Ishikawa (cell line): ENCODE measurements around the gene PWP2.
A peak's percentile ranks its signal among the peaks of the same experiment; 100 is the strongest.

Source experiments
- CEBPB ChIP-seq: IDR thresholded peaks from 2 replicates; pipeline ENCODE4 v1.6.1; 2012
- CREB1 ChIP-seq: IDR thresholded peaks from 2 replicates; pipeline ENCODE4 v1.6.1; 2012; ENCODE audit warnings: low read depth
- EGR1 ChIP-seq: IDR thresholded peaks from 2 replicates; pipeline ENCODE4 v1.6.1; 2012
- EP300 ChIP-seq: IDR thresholded peaks from 2 replicates; pipeline ENCODE4 v1.6.1; 2012; ENCODE audit warnings: borderline replicate concordance
- FOXM1 ChIP-seq: IDR thresholded peaks from 2 replicates; pipeline ENCODE4 v1.6.1; 2012; ENCODE audit warnings: low read depth, borderline replicate concordance
- NFIC ChIP-seq: IDR thresholded peaks from 2 replicates; pipeline ENCODE4 v1.6.1; 2012
- RAD21 ChIP-seq: IDR thresholded peaks from 2 replicates; pipeline ENCODE4 v1.6.1; 2012; ENCODE audit warnings: low read depth
- TAF1 ChIP-seq: IDR thresholded peaks from 2 replicates; pipeline ENCODE4 v1.6.1; 2012; ENCODE audit warnings: low read depth, mild to moderate bottlenecking
- TCF12 ChIP-seq: IDR thresholded peaks from 2 replicates; pipeline ENCODE4 v1.6.1; 2012; ENCODE audit warnings: low read depth
- TEAD4 ChIP-seq: IDR thresholded peaks from 2 replicates; pipeline ENCODE4 v1.6.1; 2012
- USF1 ChIP-seq: IDR thresholded peaks from 2 replicates; pipeline ENCODE4 v1.6.1; 2012
- YY1 ChIP-seq: IDR thresholded peaks from 2 replicates; pipeline ENCODE4 v1.6.1; 2012; ENCODE audit warnings: low read depth
- ZBTB7A ChIP-seq: IDR thresholded peaks from 2 replicates; pipeline ENCODE4 v1.6.1; 2012; ENCODE audit warnings: low read depth
- TF ChIP-seq, protein P1 (sequence below): IDR thresholded peaks from 2 replicates; pipeline ENCODE4 v1.6.1; 2012
- TF ChIP-seq, protein P2 (sequence below): IDR thresholded peaks from 2 replicates; pipeline ENCODE4 v1.6.1; 2012; ENCODE audit warnings: low read depth, mild to moderate bottlenecking

Gene PWP2

GRCh38 chr21:44107026-44107501 is at the start of gene PWP2:
PWP2 (plus strand) TSS chr21:44107399; CDS start chr21:44107417, 18 bp downstream.
- TF ChIP-seq, protein P1, sequence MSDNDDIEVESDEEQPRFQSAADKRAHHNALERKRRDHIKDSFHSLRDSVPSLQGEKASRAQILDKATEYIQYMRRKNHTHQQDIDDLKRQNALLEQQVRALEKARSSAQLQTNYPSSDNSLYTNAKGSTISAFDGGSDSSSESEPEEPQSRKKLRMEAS, result peak; percentile 64

DNA sequence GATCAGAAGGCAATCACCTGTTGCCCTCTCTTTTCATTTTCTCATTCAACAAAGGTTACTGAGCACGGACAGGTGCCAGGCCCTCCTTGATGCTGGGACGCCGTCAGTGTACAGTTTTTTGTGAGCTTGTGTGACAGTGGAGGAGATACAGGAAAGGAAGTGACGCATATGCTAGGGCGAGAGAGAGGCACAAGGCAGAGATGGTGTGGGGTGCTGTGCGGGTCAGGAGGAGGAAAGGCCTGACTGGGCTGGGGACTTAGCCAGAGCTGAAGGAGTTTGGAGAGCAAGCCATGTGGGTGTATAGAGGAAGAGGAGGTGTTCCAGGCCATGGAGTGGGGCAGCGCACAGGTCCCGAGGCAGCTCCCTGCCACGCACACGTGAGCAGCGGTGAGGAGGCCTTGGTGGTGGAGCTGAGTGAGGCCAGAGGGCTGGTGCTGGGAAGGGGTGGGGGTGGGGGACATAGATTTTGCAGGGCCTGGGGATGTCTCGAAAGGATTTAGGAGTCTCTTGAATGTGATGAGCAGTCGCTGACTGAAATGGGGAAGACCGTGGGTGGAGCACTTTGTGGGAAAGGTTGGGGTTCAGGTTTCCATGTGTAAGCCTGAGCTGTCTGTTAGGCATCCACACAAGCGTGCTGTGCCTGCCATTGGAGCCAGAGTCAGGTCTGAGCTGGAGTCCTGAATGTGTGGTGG is 49.1 kb upstream of the PWP2 start:
- no peak for TF ChIP-seq NFIC
- TF ChIP-seq CREB1, result no peak
- TF ChIP-seq TEAD4, result no peak
- TF ChIP-seq TCF12, result no peak
- TF ChIP-seq TAF1, result no peak
- no peak for TF ChIP-seq EGR1
- no peak for TF ChIP-seq RAD21
- no peak for TF ChIP-seq ZBTB7A
- TF ChIP-seq FOXM1, result no peak
- no peak for TF ChIP-seq USF1
- TF ChIP-seq CEBPB, result no peak
- TF ChIP-seq, protein P1, result no peak
- TF ChIP-seq, protein P2, sequence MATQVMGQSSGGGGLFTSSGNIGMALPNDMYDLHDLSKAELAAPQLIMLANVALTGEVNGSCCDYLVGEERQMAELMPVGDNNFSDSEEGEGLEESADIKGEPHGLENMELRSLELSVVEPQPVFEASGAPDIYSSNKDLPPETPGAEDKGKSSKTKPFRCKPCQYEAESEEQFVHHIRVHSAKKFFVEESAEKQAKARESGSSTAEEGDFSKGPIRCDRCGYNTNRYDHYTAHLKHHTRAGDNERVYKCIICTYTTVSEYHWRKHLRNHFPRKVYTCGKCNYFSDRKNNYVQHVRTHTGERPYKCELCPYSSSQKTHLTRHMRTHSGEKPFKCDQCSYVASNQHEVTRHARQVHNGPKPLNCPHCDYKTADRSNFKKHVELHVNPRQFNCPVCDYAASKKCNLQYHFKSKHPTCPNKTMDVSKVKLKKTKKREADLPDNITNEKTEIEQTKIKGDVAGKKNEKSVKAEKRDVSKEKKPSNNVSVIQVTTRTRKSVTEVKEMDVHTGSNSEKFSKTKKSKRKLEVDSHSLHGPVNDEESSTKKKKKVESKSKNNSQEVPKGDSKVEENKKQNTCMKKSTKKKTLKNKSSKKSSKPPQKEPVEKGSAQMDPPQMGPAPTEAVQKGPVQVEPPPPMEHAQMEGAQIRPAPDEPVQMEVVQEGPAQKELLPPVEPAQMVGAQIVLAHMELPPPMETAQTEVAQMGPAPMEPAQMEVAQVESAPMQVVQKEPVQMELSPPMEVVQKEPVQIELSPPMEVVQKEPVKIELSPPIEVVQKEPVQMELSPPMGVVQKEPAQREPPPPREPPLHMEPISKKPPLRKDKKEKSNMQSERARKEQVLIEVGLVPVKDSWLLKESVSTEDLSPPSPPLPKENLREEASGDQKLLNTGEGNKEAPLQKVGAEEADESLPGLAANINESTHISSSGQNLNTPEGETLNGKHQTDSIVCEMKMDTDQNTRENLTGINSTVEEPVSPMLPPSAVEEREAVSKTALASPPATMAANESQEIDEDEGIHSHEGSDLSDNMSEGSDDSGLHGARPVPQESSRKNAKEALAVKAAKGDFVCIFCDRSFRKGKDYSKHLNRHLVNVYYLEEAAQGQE, result no peak
- no peak for TF ChIP-seq EP300
- TF ChIP-seq YY1, result no peak

DNA sequence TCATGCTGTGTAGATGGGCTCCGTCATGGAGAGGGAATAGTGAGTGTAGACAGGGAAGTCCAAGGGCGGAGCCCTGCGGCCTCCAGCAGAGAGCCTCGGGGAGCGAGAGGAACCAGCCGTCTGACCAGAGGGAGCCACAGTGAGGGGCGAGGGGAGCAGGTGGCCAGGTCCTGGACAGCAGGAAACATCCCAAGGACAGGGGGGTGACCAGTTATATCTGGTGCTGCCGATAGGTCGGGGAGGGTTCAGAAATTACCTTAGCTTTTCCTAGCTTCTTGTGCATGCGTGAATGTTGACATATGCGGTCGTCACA is 48.6 kb upstream of the PWP2 start:
- TF ChIP-seq RAD21 (no peak), CEBPB (no peak), EP300 (no peak), YY1 (no peak), EGR1 (no peak)

GRCh38 chr21:44058981-44059380 is 48.2 kb upstream of the PWP2 start:
- TF ChIP-seq EP300 (no peak), CREB1 (no peak), ZBTB7A (no peak), EGR1 (no peak), TEAD4 (no peak), FOXM1 (no peak), TAF1 (no peak), NFIC (no peak)
- TF ChIP-seq, protein P1, result no peak
- TF ChIP-seq, protein P2, result no peak

GRCh38 chr21:44059710-44060109 is 47.5 kb upstream of the PWP2 start:
- TF ChIP-seq RAD21 (no peak), TEAD4 (no peak), EGR1 (no peak), FOXM1 (no peak), ZBTB7A (no peak), TCF12 (no peak), EP300 (no peak), CREB1 (no peak), USF1 (no peak)
- TF ChIP-seq, protein P2, result no peak
- TF ChIP-seq, protein P1, result no peak
